GM18909 (cell line): ENCODE data around the gene LAMA3.

Source experiments
- ATAC-seq: cut with Tn5 transposase; IDR thresholded peaks from one replicate; pipeline ENCODE4 v1.9.1; 2021; ENCODE audit warnings: mild to moderate bottlenecking; ENCODE audit not compliant: unreplicated experiment, poor library complexity

The LAMA3 gene

DNA sequence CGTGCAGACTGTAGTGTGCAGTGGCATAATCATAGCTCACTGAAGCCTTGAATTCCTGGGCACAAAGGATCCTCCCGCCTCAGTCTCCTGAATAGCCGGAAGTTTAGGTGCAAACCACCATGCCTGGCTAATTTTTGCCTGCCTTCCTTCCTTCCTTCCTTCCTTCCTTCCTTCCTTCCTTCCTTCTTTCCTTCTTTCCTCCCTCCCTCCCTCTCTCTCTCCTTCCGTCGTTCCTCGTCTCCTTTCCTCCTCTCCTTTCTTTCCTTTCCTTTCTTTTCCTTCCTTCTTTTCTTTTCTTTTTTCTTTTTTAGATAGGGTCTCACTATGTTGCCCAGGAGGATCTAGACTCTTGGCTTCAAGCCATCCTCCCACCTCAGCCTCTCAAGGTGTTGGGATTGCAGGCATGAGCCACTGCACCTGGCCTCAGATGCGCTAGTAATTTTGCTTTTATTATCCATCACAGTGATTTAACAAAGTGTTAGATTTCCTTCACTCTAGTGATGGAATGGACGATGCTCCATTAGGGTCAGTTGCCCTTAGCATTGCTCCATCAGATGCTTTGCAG, 20.0 kb upstream of the LAMA3 start:
- ATAC-seq, result no peak

DNA sequence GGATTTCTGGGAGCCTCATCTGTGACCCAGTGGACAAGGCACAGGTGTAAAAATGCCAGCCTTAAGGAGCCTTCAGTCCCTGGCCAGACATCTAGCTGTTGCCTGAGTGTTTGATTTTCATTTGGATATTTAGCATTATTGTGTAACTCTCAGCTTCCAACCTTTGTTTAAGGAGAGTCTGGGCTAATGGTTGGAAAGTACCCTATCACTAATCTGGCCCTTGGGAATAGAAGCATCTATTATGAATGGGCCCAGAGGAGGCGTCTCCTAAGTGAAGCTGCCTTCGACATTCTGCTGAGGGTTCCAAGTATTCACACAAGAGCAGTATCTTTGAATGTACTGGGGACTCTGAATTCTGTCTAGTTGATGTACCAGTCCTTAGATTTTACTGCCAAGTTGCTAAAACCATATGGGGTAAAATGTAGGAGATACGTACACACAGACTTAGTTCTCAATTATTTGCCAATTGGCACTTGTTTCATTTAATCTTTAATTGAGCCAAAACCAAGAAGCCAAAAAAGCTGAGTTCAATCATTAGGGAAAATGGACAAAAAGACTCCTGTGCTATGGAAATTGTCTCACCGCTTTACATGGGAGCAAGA, 19.3 kb upstream of the LAMA3 start:
- no peak for ATAC-seq

DNA sequence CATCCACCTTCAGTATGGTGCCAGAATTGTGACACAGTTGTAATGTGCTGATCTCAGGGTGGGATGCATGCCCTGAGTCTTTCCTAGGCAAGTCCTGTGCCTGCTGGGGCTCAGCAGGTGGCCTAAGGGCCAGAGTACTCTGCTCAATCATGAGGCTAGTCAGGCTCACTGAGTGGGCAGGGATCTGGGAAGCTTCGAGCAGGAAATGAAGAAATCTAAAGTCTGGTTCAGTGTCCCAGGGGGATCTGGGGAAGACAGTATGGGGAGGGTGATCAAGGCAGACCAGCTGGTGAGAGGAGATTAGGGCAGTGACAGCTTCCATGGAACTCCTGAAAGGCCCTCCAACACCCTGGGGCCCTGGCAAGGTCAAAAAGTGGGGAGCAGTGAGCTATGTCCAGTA, 17.7 kb upstream of the LAMA3 start:
- ATAC-seq, result no peak

- ATAC-seq, result no peak
Measured at GRCh38 chr18:23673725-23674124, 15.5 kb upstream of the LAMA3 start.

- ATAC-seq, result no peak
Measured at GRCh38 chr18:23675236-23675635, 14.0 kb upstream of the LAMA3 start.

- ATAC-seq, result no peak
Measured at GRCh38 chr18:23675896-23676295, 13.4 kb upstream of the LAMA3 start.

- peak; percentile 34 for ATAC-seq
Measured at GRCh38 chr18:23682045-23682444, 7.2 kb upstream of the LAMA3 start.

- ATAC-seq, result peak; percentile 66
Measured at GRCh38 chr18:23682472-23682871, 6.8 kb upstream of the LAMA3 start.

DNA sequence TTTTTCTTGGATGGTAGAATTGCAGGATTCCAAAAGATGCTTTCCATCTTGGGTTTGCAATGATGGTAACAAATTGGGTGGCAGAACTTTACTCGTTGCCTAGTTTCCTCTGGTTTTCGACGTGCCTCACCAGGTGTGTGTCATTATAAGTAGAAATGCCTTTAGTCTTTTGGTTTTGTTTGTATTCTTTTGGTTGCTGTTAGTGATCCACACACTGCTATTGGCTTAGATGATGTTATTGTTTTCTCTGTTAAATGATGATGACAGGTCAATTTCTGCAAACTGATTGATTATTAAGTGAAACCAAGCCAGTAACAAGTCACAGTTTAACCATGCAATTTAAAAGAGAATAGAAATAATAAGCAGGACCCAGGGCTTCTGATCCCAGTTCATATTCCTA, 6.1 kb upstream of the LAMA3 start:
- ATAC-seq, result no peak

DNA sequence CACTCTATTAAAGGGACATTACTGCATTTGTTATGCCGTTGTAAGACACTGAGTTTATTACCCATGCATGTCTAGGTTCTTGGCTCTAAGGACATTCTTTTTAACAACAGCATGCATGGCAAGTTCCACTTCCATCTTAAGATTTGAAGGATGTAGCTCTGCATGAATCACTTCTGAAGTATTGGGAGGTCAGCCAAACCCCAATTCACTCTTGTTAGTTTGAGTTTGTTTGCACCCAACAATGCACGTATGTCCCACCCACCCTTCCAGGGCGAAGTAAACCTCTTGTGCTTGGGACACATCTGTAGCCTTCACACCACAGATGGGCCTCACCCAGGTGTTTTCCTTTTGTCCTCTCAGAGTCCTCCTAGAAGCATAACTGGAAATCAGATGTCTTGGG, 5.6 kb upstream of the LAMA3 start:
- no peak for ATAC-seq

DNA sequence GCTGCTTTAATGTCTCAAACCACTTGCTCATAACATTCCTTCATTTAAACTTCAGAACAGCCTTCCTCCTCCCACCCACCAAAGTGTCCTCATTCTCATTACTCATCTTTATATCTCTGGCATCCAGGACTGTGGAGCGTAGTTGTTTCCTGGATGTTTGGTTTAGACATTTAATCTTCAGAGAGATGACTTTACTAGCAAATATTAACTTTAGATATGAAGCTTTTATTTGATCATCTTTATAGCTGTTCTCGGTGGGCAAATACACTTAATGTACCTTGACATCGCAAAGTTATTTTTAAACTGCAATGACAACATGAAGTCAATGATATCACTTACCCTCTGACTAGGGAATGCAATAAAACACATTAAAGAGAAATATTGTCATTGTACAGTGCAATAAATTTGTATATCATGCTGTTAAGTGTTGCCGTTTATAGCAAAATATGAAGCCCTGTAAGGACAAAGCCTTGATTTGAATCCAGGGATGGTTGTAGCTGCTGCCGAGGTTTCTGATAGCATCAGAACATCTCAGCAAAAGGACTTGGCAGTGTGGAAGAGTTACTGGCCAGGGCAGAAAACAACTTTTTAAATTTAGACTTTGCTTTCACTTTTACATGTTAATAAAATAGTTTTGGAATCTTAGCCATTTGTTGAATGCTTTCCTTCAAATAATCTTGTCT, 4.6 kb upstream of the LAMA3 start:
- ATAC-seq, result no peak

GRCh38 chr18:23688528-23688927, 725 bp upstream of the LAMA3 start:
- ATAC-seq, result no peak

DNA sequence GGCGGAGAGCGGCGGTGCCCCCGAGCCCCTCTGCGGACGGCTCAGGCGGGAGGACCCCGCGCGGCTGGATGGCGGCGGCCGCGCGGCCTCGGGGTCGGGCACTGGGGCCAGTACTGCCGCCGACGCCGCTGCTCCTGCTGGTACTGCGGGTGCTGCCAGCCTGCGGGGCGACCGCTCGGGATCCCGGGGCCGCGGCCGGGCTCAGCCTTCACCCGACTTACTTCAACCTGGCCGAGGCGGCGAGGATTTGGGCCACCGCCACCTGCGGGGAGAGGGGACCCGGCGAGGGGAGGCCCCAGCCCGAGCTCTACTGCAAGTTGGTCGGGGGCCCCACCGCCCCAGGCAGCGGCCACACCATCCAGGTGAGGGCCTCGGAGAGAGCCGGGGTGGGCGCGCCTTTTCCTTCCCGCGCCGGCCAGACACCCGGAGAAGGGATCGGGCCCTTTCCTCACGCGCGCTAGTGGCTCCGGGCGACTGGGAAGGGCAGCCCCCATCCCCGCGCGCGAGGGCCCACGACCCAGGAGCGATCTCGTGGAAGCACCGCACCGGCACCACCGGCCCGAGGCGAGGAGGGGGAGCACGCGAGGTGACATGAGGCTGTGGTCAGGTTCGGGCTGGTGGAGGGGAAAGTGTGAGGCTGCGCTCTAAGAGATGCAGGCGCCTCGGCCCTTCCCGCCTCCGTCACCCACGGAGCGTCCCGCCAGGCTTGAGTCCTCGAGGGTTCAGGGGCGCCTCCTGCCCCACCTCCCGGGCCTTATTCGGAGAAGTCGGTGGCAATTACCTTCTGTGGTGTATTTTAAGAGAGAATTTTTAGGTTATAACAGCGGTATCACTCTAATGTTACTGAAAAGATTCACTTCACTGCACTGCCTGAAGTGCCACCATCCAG, 607 bp downstream of the LAMA3 start:
- ATAC-seq, result peak; percentile 40

DNA sequence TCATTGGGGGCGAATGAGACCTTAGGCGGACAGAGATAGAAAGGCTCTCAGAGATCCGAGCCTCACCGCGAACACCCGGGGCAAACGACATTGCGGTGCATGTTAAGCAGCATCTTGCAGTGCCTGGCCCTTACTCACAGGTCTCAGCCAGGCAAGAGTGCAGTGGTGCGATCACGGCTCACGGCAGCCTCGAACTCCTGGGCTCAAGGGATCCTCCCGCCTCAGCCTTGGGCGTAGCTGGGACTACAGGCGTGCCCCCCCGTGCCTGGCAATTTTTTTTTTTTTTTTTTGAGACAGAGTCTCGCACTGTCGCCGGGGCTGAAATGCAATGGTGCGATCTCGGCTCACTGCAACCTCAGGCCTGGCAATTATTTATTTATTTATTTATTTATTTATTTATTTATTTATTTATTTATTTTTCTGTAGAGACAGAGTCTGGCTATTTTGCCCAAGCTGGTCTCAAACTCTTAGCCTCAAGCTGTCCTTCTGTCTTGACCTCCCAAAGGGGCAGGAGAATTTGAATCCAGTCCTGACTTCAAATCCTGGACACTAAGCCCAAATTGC, 1.3 kb downstream of the LAMA3 start:
- ATAC-seq, result no peak

GRCh38 chr18:23693846-23694245, 4.6 kb downstream of the LAMA3 start:
- ATAC-seq, result no peak

GRCh38 chr18:23694637-23695430, 5.6 kb downstream of the LAMA3 start:
- ATAC-seq, result no peak

- ATAC-seq, result no peak
Measured at GRCh38 chr18:23701017-23701416, 11.8 kb downstream of the LAMA3 start.

- no peak for ATAC-seq
Measured at GRCh38 chr18:23701544-23702064, 12.4 kb downstream of the LAMA3 start.

DNA sequence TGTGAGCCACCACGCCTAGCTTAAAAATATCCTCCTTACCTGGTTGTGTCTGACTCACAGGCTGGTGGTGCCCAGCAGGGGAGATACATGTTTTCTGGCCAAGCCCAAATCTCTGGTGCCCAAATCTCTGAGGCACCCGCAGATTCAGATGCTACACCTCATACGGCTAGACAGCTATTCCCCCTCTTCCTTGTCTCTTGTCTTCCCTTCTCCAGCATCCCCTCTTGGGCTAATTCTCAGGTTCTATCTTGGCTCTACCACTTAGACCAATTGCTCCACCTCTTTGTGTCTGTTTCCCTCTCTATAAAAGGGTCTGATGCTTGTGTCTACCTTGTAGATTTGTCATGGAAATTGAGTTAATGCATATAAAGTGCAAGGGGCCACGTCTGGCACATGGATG, 13.4 kb downstream of the LAMA3 start:
- peak; percentile 10 for ATAC-seq
